Neuronal stem cell (in vitro differentiated cells): ENCODE data around the gene CATSPER3.
"Not testable (repeated sequence)": the region's sequence is repeated elsewhere in the genome, so short reads cannot be mapped to it uniquely, and the experiment has no call there.

Experiments
- DNase-seq: peaks from one replicate; pipeline ENCODE4 v3.0.0-alpha.2; 2013; ENCODE audit warnings: low spot score
- H2AFZ ChIP-seq: one replicate; pipeline ENCODE4 v1.6.1; 2013; ENCODE audit warnings: mild to moderate bottlenecking, low read length, inconsistent platforms
- H2AK5ac ChIP-seq: 2 replicates; pipeline ENCODE4 v1.6.1; 2013; ENCODE audit warnings: low read depth, mild to moderate bottlenecking, inconsistent platforms, low read length, moderate library complexity, mixed read lengths
- H2BK120ac ChIP-seq: 2 replicates; pipeline ENCODE4 v1.6.1; 2013; ENCODE audit warnings: low read depth, mild to moderate bottlenecking, inconsistent platforms, low read length, moderate library complexity, mixed read lengths
- H2BK12ac ChIP-seq: one replicate; pipeline ENCODE4 v1.6.1; 2013; ENCODE audit warnings: low read length, inconsistent platforms
- H2BK15ac ChIP-seq: 2 replicates; pipeline ENCODE4 v1.6.1; 2013; ENCODE audit warnings: mild to moderate bottlenecking, low read length, inconsistent platforms, mixed read lengths
- H2BK5ac ChIP-seq: one replicate; pipeline ENCODE4 v1.6.1; 2013; ENCODE audit warnings: inconsistent platforms, mild to moderate bottlenecking, low read length, moderate library complexity
- H3K14ac ChIP-seq: one replicate; pipeline ENCODE4 v1.6.1; 2013; ENCODE audit warnings: low read length, inconsistent platforms
- H3K18ac ChIP-seq: 2 replicates; pipeline ENCODE4 v1.6.1; 2013; ENCODE audit warnings: low read length, inconsistent platforms
- H3K23ac ChIP-seq: 2 replicates; pipeline ENCODE4 v1.6.1; 2013; ENCODE audit warnings: low read depth, mild to moderate bottlenecking, mixed read lengths, low read length, inconsistent platforms; ENCODE audit not compliant: poor library complexity
- H3K27ac ChIP-seq: replicated peaks from 3 replicates; pipeline ENCODE4 v1.5.1; 2013; ENCODE audit warnings: low read length, inconsistent platforms
- H3K27me3 ChIP-seq, 3 experiments: 2 replicates each; pipeline ENCODE4 v1.6.1; 2013; ENCODE audit warnings: low read length in 3 of 3, mild to moderate bottlenecking in 2 of 3, inconsistent platforms in 1 of 3, low read depth in 1 of 3, mixed read lengths in 1 of 3, moderate library complexity in 1 of 3; ENCODE audit not compliant: control insufficient read depth in 3 of 3, insufficient read depth in 3 of 3
- H3K36me3 ChIP-seq, 2 donors: replicated peaks in 1 of 2; 2 replicates each; pipeline ENCODE4 v1.6.1; 2013; ENCODE audit warnings: low read length in 2 of 2; ENCODE audit not compliant: control insufficient read depth in 2 of 2, insufficient read depth in 2 of 2
- H3K4ac ChIP-seq: 2 replicates; pipeline ENCODE4 v1.6.1; 2013; ENCODE audit warnings: inconsistent platforms, mild to moderate bottlenecking, low read length, moderate library complexity
- H3K4me1 ChIP-seq, 2 donors: 1 replicate in 1 of 2; 2 replicates in 1 of 2; pipeline ENCODE4 v1.6.1; 2013; ENCODE audit warnings: low read length in 2 of 2, low read depth in 1 of 2; ENCODE audit not compliant: control insufficient read depth in 2 of 2, insufficient read depth in 1 of 2
- H3K4me2 ChIP-seq: one replicate; pipeline ENCODE4 v1.6.1; 2013; ENCODE audit warnings: mild to moderate bottlenecking, low read length, inconsistent platforms; ENCODE audit not compliant: insufficient read depth, poor library complexity, severe bottlenecking
- H3K4me3 ChIP-seq, 2 donors: 2 replicates each; pipeline ENCODE4 v1.5.1; 2013; ENCODE audit warnings: low read length in 2 of 2, mild to moderate bottlenecking in 2 of 2, inconsistent platforms in 1 of 2, moderate library complexity in 1 of 2
- H3K79me1 ChIP-seq: one replicate; pipeline ENCODE4 v1.6.1; 2013; ENCODE audit warnings: low read depth, mild to moderate bottlenecking, inconsistent platforms, low read length, moderate library complexity
- H3K9ac ChIP-seq: one replicate; pipeline ENCODE4 v1.6.1; 2013; ENCODE audit warnings: mild to moderate bottlenecking, low read depth, low read length, inconsistent platforms; ENCODE audit not compliant: poor library complexity
- H3K9me3 ChIP-seq, 2 donors: replicated peaks in 1 of 2; 2 replicates each; pipeline versions ENCODE3 to v1.6.1; 2013; ENCODE audit warnings: low read length in 2 of 2, mild to moderate bottlenecking in 2 of 2, inconsistent platforms in 1 of 2, low read depth in 1 of 2, mixed read lengths in 1 of 2, moderate library complexity in 1 of 2; ENCODE audit not compliant: control insufficient read depth in 2 of 2, insufficient read depth in 1 of 2
- H4K8ac ChIP-seq: one replicate; pipeline ENCODE4 v1.6.1; 2013; ENCODE audit warnings: low read depth, mild to moderate bottlenecking, inconsistent platforms, low read length, moderate library complexity
- H4K91ac ChIP-seq: one replicate; pipeline ENCODE4 v1.6.1; 2013; ENCODE audit warnings: low read length, low read depth, mild to moderate bottlenecking, inconsistent platforms; ENCODE audit not compliant: poor library complexity
- WGBS, 2 donors: extraction: QIAGEN DNeasy Blood & Tissue Kit; methylation state at CpG; one replicate each; pipeline ENCODE4 v1.1.7; 2013; ENCODE audit warnings: missing lambda C conversion rate in 2 of 2, mixed read lengths in 1 of 2; ENCODE audit not compliant: insufficient read length in 2 of 2, insufficient replicate concordance in 1 of 2; ENCODE audit errors: extremely low coverage in 2 of 2; 5-methylcytosine and 5-hydroxymethylcytosine counted together

Gene CATSPER3

GRCh38 chr5:134979416-134979815, 11.7 kb downstream of the CATSPER3 start:
- Histone ChIP-seq H2BK5ac (no peak overlapping the region), H3K14ac (no peak overlapping the region), H3K4ac (no peak overlapping the region), H3K23ac (no peak overlapping the region), H4K8ac (no peak overlapping the region), H2BK120ac (no peak overlapping the region), H3K27ac (no peak overlapping the region), H3K4me2 (no peak overlapping the region), H3K9ac (no peak overlapping the region), H2BK15ac (no peak overlapping the region), H2BK12ac (no peak overlapping the region), H3K36me3 (no peaks in the 10 kb centered on the region), H3K9me3 (peaks cover 5 to 20% of the 10 kb centered on the region in 2 donors), H2AK5ac (no peak overlapping the region), H3K4me1 (no peaks in the 10 kb centered on the region), H4K91ac (no peak overlapping the region), H3K18ac (no peak overlapping the region), H3K4me3 (no peak overlapping the region), H2AFZ (no peak overlapping the region), H3K79me1 (no peaks in the 10 kb centered on the region), H3K27me3 (peaks cover 0 to 2% (median 0%) of the 10 kb centered on the region in 3 experiments)
- no CpG with 5 or more reads among the region's 3 CpGs for WGBS, 2 donors
- no peak for DNase-seq

- no peak overlapping the region for H4K91ac ChIP-seq
- H4K8ac ChIP-seq = no peak overlapping the region
- H3K27me3 ChIP-seq = peaks cover 0 to 2% (median 0%) of the 10 kb centered on the region in 3 experiments
- H3K4me1 ChIP-seq = no peaks in the 10 kb centered on the region
- DNase-seq = no peak
- WGBS, 2 donors = no CpG with 5 or more reads among the region's 1 CpG
- H3K27ac ChIP-seq = no peak overlapping the region
- no peak overlapping the region for H2AK5ac ChIP-seq
- H3K4me3 ChIP-seq = no peak overlapping the region
- H3K4me2 ChIP-seq = no peak overlapping the region
- H3K4ac ChIP-seq = no peak overlapping the region
- H3K79me1 ChIP-seq = no peaks in the 10 kb centered on the region
- H2AFZ ChIP-seq = no peak overlapping the region
- H2BK120ac ChIP-seq = no peak overlapping the region
- H2BK12ac ChIP-seq = no peak overlapping the region
- H3K9ac ChIP-seq = no peak overlapping the region
- H3K18ac ChIP-seq = no peak overlapping the region
- peaks cover 3 to 11% of the 10 kb centered on the region in 2 donors for H3K9me3 ChIP-seq
- H3K36me3 ChIP-seq = no peaks in the 10 kb centered on the region
- H3K23ac ChIP-seq = no peak overlapping the region
- H3K14ac ChIP-seq = no peak overlapping the region
- no peak overlapping the region for H2BK5ac ChIP-seq
- H2BK15ac ChIP-seq = no peak overlapping the region
Observed at GRCh38 chr5:134982230-134982629, 14.5 kb downstream of the CATSPER3 start.

- Histone ChIP-seq H2BK12ac (no peak overlapping the region), H3K4me2 (no peak overlapping the region), H3K4me3 (no peak overlapping the region), H3K79me1 (no peaks in the 10 kb centered on the region), H3K9me3 (no peaks in the 10 kb centered on the region), H3K14ac (no peak overlapping the region), H4K91ac (no peak overlapping the region), H2BK15ac (no peak overlapping the region), H3K9ac (no peak overlapping the region), H3K4ac (no peak overlapping the region), H2BK5ac (no peak overlapping the region), H3K23ac (no peak overlapping the region), H2AFZ (no peak overlapping the region), H2AK5ac (no peak overlapping the region), H3K4me1 (no peaks in the 10 kb centered on the region), H3K27ac (no peak overlapping the region), H2BK120ac (no peak overlapping the region), H4K8ac (no peak overlapping the region), H3K36me3 (no peaks in the 10 kb centered on the region), H3K18ac (no peak overlapping the region), H3K27me3 (peaks cover 0 to 2% (median 0%) of the 10 kb centered on the region in 3 experiments)
- DNase-seq = no peak
- WGBS, 2 donors = no CpG with 5 or more reads among the region's 3 CpGs
Observed at GRCh38 chr5:134989266-134989830, 21.6 kb downstream of the CATSPER3 start.

GRCh38 chr5:134990183-134990582, 22.5 kb downstream of the CATSPER3 start:
- no CpG with 5 or more reads among the region's 5 CpGs for WGBS, 2 donors
- not testable (repeated sequence) for H2AK5ac ChIP-seq, H3K27me3 ChIP-seq, H3K4me3 ChIP-seq, H3K23ac ChIP-seq, H2BK5ac ChIP-seq, H3K9ac ChIP-seq, H3K79me1 ChIP-seq, H3K4me2 ChIP-seq, H3K27ac ChIP-seq, H3K9me3 ChIP-seq, H3K36me3 ChIP-seq, H2BK12ac ChIP-seq, H3K18ac ChIP-seq, H2BK15ac ChIP-seq, DNase-seq, H3K4me1 ChIP-seq, H4K91ac ChIP-seq, H2AFZ ChIP-seq, H3K4ac ChIP-seq, H3K14ac ChIP-seq, H2BK120ac ChIP-seq
- peak overlapping the region; percentile 3 for H4K8ac ChIP-seq
